GM12864 (cell line): Measurements from ENCODE around the gene DNAH5.
"Not testable (repeated sequence)": the region's sequence is repeated elsewhere in the genome, so short reads cannot be mapped to it uniquely, and the experiment has no call there.

Experiments
- DNase-seq: peaks from one replicate; pipeline ENCODE4 v3.0.0-alpha.2; 2011; ENCODE audit warnings: low read depth
- H3K4me3 ChIP-seq: 2 replicates; pipeline ENCODE4 v1.5.1; 2011; ENCODE audit warnings: mild to moderate bottlenecking, low read depth, low read length, control low read depth
- TF ChIP-seq, protein P1 (sequence below): IDR thresholded peaks from 2 replicates; pipeline ENCODE4 v1.5.1; 2011; ENCODE audit warnings: low read depth, mild to moderate bottlenecking, moderate library complexity, low read length, control low read depth, inconsistent platforms; ENCODE audit errors: missing control alignments

DNAH5 gene

DNA sequence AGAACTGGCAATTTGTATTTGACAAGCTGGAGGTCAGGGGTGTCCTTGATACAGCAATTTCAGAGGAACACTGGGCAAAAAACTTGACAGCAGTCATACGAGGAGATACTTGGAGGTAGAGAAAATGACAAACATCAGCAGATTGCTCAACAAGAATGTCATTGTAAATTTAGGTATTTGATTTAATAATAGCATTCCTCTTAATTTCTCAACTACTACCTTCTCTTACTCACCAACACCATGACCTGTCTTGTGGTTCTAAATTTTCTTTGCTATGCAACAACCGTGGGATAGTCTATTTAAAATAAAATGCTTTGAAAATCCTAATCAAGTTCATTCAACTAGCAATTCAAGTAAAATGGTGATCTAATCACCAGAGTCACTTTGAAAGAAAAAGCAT is 128.4 kb downstream of the DNAH5 start:
- no peak overlapping the region for H3K4me3 ChIP-seq
- DNase-seq, result no peak
- TF ChIP-seq, protein P1, sequence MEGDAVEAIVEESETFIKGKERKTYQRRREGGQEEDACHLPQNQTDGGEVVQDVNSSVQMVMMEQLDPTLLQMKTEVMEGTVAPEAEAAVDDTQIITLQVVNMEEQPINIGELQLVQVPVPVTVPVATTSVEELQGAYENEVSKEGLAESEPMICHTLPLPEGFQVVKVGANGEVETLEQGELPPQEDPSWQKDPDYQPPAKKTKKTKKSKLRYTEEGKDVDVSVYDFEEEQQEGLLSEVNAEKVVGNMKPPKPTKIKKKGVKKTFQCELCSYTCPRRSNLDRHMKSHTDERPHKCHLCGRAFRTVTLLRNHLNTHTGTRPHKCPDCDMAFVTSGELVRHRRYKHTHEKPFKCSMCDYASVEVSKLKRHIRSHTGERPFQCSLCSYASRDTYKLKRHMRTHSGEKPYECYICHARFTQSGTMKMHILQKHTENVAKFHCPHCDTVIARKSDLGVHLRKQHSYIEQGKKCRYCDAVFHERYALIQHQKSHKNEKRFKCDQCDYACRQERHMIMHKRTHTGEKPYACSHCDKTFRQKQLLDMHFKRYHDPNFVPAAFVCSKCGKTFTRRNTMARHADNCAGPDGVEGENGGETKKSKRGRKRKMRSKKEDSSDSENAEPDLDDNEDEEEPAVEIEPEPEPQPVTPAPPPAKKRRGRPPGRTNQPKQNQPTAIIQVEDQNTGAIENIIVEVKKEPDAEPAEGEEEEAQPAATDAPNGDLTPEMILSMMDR, result no peak

DNA sequence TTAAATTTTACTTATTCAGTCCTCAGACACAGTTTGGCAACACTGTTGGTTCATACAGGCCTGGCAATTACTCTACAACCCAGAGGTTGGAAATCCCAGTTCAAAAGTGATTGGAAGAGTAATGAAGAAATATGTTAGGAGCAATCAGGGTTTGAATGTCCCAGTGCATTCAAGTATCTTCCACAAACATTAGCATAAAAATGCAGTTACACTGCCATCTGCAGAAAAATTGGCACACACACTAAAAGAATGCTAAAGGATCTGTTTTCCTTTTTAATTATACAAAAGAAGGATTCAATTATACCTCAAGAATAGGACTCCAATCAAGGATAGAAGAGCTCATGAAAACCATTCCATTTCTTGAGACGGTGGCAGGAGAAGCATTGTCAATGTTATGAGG is 130.2 kb downstream of the DNAH5 start:
- TF ChIP-seq, protein P1, result no peak
- DNase-seq, result no peak
- no peak overlapping the region for H3K4me3 ChIP-seq

DNA sequence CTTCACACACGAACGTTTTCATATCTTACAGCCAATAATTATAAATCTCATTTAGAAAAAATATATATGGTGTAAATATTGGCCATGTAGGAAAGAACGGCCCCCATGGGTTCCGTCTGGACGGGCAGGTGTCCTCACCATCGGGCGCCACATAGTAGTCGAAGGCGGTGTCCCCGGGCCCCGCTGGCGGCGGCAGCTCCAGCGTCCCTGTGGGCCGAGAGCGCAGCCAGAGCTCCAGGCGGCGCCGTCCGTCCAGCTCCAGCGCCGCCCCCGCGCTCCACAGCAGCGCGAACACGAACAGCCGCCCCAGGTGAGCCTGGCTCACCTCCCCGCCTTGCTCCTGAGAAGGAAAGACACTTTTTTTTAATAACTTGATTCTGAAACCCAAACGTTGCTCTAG is 134.6 kb downstream of the DNAH5 start:
- no peak overlapping the region for H3K4me3 ChIP-seq
- DNase-seq, result no peak
- TF ChIP-seq, protein P1, result no peak

DNA sequence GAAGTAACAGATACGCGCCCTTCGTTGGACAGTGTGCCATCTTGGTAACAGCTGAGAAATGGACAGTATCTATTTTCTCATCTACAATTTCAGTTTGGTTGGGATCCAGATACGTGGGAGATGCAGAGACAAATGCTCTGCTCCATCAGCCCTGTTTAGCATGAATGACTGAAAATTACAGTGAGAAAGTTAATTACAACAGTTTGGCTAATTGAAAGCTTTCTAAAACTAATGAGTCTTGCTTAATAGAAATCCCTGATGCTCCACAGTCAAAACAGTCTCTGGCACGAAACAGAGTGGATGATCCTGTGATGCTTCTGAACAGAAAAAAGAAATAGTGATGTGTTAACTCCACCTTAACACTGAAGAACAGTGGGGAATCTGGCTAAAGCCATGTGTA is 140.2 kb downstream of the DNAH5 start:
- no peak for DNase-seq
- TF ChIP-seq, protein P1, result no peak
- H3K4me3 ChIP-seq, result no peak overlapping the region

DNA sequence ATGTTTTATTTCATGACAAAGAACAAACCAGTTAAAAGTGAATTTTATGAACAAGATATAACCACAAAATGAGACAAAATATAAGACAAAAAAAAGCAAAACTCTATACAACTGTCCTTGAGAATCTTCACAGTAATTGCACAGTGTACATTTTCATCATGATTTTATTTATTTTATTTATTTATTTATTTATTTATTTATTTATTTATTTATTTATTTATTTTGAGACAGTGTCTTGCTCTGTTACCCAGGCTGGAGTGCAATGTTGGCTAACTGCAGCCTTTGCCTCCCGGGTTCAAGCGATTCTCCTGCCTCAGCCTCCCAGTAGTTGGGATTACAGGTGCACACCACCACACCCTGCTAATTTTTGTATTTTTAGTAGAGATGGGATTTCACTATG is 145.9 kb downstream of the DNAH5 start:
- H3K4me3 ChIP-seq, DNase-seq: not testable (repeated sequence)

DNA sequence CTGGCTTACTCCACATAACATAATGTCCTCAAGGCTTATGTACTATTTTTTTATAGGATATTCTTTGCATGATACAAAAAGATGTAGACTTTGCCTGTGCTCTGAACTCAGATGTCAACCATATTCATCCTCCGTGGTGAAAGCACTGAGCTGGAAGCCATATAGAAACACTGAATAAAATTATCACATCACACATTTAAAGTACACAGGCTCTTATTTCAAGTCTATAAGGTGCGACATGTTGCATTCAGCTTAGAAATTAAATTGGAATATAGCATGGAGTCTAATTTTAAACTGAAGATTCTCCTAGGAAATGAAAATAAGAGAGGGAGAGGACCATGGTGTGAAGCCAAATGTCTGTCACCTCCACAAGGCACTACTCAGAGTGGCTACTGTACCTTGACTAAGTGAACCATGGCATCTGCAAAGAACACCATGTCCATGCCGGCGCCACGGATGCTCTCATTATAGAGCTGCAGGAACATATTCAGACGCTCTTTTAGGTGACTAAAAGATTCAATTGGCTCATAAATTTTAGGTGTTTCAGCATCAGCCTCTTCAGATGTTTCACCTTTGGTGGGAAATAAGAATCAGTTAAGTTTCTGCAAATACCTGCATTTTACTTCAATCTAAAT is 158.6 kb downstream of the DNAH5 start:
- DNase-seq, result no peak
- TF ChIP-seq, protein P1, result no peak

DNA sequence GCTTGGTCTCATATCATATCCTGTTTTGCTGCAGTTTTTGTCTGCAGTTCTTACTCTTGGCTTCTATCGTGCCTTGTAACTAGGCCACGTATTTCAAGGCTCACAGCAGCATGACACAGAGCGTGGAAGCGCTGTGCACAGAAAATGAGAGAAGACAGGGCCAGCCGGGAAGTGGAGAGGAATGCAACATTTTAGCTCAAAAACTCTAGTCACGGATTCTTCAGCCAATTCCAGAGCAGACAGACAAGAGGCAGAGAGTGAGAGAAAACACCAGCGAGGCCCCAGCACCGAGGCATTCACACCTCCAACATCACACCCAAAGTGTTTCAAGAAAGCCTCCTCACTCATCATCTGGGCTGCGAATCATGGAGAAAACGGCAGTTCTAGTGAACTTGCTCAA is 160.8 kb downstream of the DNAH5 start:
- TF ChIP-seq, protein P1, result no peak
- no peak overlapping the region for H3K4me3 ChIP-seq
- no peak for DNase-seq

More for the DNA sequence above, 158.6 kb downstream of the DNAH5 start:
- no peak overlapping the region for H3K4me3 ChIP-seq
